Nephron progenitor cell (in vitro differentiated cells): ENCODE data around the gene CDC34.

ENCODE experiments used
- DNase-seq: peaks from one replicate; pipeline ENCODE4 v3.0.0; 2021
- H3K27ac Mint-ChIP-seq: 2 replicates; pipeline ENCODE4 v1.8.0; 2021; ENCODE audit warnings: mild to moderate bottlenecking, moderate library complexity, mixed read lengths
- H3K27me3 Mint-ChIP-seq: 2 replicates; pipeline ENCODE4 v1.8.0; 2021; ENCODE audit warnings: mild to moderate bottlenecking, low read depth, mixed read lengths; ENCODE audit not compliant: poor library complexity
- H3K36me3 Mint-ChIP-seq: 2 replicates; pipeline ENCODE4 v1.8.0; 2021; ENCODE audit warnings: low read depth, mixed read lengths
- H3K4me1 Mint-ChIP-seq: 2 replicates; pipeline ENCODE4 v1.8.0; 2021; ENCODE audit warnings: mixed read lengths
- H3K4me3 Mint-ChIP-seq: 2 replicates; pipeline ENCODE4 v1.8.0; 2021; ENCODE audit warnings: mild to moderate bottlenecking, moderate library complexity, mixed read lengths
- H3K9me3 Mint-ChIP-seq: 2 replicates; pipeline ENCODE4 v1.8.0; 2021; ENCODE audit warnings: mild to moderate bottlenecking, moderate library complexity, mixed read lengths
- CTCF ChIP-seq: fragments of 200-600 bp; sonication (generic); IDR thresholded peaks from 2 replicates; pipeline ENCODE4 v1.5.0; 2021; ENCODE audit warnings: antibody characterized with exemption

The CDC34 gene

GRCh38 chr19:542173-542866 is 10.8 kb downstream of the CDC34 start:
- Mint-ChIP-seq H3K36me3 (peaks cover 14% of the 10 kb centered on the region), H3K9me3 (no peaks in the 10 kb centered on the region), H3K27me3 (no peaks in the 10 kb centered on the region), H3K4me1 (peaks cover 13% of the 10 kb centered on the region), H3K4me3 (no peak overlapping the region), H3K27ac (no peak overlapping the region)
- no peak for DNase-seq
- no peak for TF ChIP-seq CTCF

- H3K4me1 Mint-ChIP-seq: peaks cover 9% of the 10 kb centered on the region
- H3K27me3 Mint-ChIP-seq: no peaks in the 10 kb centered on the region
- H3K36me3 Mint-ChIP-seq: peaks cover 4% of the 10 kb centered on the region
- TF ChIP-seq CTCF: no peak
- no peak for DNase-seq
- no peak within 1 kb of the TSS for H3K4me3 Mint-ChIP-seq
- peak within 1 kb of the TSS; percentile 94 for H3K27ac Mint-ChIP-seq
- H3K9me3 Mint-ChIP-seq: no peaks in the 10 kb centered on the region
Measured at GRCh38 chr19:543910-544608, 12.5 kb downstream of the CDC34 start, which contains the start of gene GZMM. Gene GZMM, plus strand, starts transcription at chr19:544053. Its CDS starts 19 bp downstream, at chr19:544072.

GRCh38 chr19:547117-547516 is 15.6 kb downstream of the CDC34 start:
- no peak for DNase-seq
- H3K9me3 Mint-ChIP-seq: no peaks in the 10 kb centered on the region
- TF ChIP-seq CTCF: no peak
- peaks cover 18% of the 10 kb centered on the region for H3K4me1 Mint-ChIP-seq
- no peak overlapping the region for H3K27ac Mint-ChIP-seq
- no peaks in the 10 kb centered on the region for H3K27me3 Mint-ChIP-seq
- H3K4me3 Mint-ChIP-seq: no peak overlapping the region
- peaks cover 4% of the 10 kb centered on the region for H3K36me3 Mint-ChIP-seq

GRCh38 chr19:547836-548720 is 16.5 kb downstream of the CDC34 start:
- H3K4me3 Mint-ChIP-seq: no peak overlapping the region
- TF ChIP-seq CTCF: no peak
- DNase-seq: no peak
- no peak overlapping the region for H3K27ac Mint-ChIP-seq
- H3K27me3 Mint-ChIP-seq: no peaks in the 10 kb centered on the region
- H3K36me3 Mint-ChIP-seq: peaks cover 3% of the 10 kb centered on the region
- peaks cover 18% of the 10 kb centered on the region for H3K4me1 Mint-ChIP-seq
- H3K9me3 Mint-ChIP-seq: no peaks in the 10 kb centered on the region

GRCh38 chr19:548886-549830 is 17.6 kb downstream of the CDC34 start:
- H3K27me3 Mint-ChIP-seq: peaks cover under 1% of the 10 kb centered on the region
- TF ChIP-seq CTCF: no peak

More at GRCh38 chr19:548886-549830, 17.6 kb downstream of the CDC34 start:
- Mint-ChIP-seq H3K36me3 (no peaks in the 10 kb centered on the region), H3K9me3 (no peaks in the 10 kb centered on the region), H3K27ac (no peak overlapping the region), H3K4me3 (no peak overlapping the region), H3K4me1 (peaks cover 13% of the 10 kb centered on the region)
- DNase-seq: no peak
